CD4-positive, alpha-beta T cell treated with Interleukin-6 for 4 hours (primary cell): ENCODE results near the gene ARMC9.
A peak's percentile ranks its signal among the peaks of the same experiment; 100 is the strongest.
"Not testable (repeated sequence)": the region's sequence is repeated elsewhere in the genome, so short reads cannot be mapped to it uniquely, and the experiment has no call there.

ENCODE experiments used
- DNase-seq: peaks from one replicate; pipeline ENCODE4 v3.0.0-alpha.2; 2020; ENCODE audit warnings: mixed read lengths

Gene ARMC9

GRCh38 chr2:231290321-231291015 is 92.0 kb downstream of the ARMC9 start:
- DNase-seq = no peak

- DNase-seq = no peak
These were observed 94.2 kb downstream of the ARMC9 start for GRCh38 chr2:231292472-231293134.

DNA sequence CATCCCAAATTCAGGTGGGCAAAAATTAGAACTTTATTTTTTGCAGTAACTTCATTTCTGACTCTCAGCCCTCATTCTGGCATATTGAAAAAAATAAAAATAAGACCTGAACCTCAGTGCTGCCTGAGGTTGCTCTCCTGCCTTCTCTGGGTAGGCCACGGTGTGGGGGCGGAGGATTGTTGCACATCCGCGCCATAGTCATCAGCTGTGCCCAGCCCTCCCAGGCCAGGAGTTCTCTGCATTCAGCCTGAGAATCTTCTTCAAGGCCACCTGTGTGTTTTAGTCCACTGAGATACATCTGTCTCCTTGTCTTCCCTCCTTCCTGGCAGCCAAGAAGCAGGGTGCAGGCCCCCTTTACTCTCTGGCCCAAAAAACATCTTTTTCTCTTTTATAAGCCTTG is 94.7 kb downstream of the ARMC9 start:
- DNase-seq = no peak

DNA sequence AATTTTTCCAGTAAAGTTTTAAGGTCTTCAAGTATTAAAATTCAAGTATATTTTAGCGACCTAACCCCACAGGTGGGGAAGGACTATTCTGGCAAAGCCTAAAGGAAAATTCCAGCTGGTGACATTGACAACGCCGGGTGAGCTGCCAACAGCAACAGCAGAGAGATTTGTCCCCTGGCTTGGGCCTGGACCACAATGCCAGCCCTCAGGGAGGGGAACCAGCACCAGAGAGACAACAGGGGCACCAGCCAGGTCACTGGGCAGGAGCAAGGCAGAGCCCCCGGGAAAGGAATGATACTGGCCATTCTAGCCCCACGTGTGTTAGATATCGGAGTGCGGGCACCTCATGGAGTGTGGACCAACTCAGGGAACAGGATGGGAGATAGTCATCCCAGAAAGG is 95.7 kb downstream of the ARMC9 start:
- DNase-seq = no peak

DNA sequence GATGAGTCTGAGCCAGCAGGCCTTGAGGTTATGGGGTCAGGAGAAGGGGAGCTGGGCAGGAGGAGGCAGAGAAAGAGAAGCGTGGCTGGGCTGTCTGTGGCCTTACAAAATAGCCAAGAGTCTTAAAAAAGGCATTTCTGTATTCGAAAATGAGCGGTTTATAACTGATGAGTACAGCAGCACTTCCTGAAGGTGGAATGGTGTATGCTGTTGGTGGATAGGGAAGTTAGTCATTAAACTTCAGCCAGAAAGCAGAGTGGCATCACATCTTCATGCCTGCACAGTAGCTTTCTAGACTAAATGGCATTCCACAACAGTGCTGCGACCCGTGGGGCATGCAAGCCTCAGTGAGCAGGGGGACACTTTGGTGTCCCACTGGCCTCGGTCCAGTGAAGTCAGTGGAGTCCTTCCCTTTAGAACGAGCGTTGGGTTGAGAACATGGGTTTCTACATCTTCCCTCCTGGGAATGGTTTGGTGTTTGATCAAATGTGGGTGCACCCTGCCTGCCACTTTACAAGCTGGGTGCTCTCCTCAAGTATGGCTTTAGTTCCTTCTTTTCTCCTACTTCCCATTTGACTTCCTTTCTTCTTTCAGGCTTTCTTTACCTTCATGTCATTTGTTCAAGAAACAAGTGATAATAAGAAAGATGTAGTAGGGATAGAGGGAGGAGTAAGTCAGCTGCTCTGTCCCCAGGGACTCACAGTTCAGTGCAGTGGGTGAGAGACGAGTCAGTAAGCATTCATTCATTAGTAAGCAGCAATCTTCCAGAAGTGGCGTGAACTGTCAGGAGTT is 96.3 kb downstream of the ARMC9 start:
- DNase-seq = no peak

- no peak for DNase-seq
These were observed 96.9 kb downstream of the ARMC9 start for GRCh38 chr2:231295363-231295655.

DNA sequence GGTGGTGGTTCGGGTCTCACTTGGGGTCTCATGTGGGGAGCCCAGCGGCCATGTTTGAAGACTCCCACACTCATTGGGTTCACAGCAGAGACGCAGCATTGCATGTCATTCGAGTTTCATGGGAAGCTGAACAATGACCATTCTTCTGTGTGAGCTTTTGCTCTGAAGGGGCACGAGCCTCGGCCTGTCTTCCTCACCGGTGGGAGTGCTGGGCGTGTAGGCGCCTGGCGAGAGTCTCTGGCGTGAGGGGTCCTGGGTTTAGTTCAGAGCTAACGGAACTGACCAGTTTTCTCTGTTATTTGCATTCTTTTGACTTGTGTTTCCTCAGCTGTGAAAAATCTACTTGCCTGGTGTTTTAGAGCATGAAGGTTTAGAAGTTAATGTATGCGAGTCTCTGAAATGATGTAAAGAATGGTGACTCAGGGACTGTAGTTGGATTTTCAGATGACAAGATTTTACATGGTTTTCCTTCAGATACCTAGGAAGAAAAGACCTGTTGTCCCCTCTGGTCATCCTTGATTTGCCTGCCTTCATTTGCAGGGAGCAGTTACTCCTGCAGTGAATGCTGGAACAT is 98.1 kb downstream of the ARMC9 start:
- DNase-seq = no peak

DNA sequence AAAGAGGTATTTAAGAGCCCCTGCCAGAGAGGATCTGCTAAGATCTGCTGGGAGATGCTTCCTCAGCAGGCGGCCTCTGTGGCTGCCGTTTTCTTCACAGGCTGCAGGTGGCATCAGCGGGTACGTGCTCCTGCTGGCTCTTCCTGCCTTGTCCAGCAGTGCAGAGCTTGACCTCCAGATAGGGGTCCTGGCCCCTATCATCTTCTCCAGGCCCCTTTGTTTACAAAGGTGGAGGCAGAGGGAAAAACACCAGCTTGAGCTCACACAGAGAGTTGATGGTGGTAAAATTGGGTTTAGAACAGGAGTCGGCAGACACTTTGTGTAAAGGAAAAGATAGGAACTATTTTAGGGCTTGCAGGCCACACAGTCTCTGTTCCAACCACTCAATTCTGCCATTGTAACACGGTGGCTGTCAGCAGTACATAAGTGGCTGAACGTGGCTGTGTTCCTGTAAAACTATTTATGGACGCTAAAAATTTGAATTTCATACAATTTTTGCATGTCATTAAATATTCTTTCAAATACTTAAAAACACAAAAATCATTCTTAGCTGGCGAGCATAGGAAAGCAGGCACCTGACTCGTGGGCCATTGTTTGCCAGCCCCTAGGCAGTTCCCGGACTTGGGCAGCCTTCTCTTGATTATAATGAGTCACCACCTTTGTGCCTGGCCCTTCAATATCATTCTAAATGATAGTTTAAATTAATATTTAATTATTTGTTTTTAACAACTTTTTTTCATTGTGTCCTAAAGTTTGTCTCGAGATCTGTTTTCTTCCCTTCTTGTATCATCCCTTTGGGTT is 98.9 kb downstream of the ARMC9 start:
- peak; percentile 9 for DNase-seq

DNA sequence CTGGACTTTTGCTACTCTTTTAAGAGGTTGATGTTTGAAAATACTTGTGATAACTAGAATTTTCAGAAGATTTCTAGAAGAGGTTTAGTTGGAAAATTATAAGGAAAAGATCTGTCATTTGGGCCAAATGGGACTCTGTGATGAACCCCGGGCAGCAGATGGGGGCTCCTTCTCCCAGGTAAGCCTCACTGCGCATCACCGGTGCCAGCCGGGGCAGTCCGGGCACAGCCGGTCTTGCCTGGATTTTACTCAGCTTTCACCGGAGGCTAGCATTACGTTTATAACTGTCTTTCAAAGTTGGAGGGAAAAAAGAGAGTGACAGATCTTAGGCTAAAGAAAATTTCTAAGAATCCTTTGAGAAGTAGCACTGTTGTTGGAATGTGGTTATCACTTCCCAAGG is 99.7 kb downstream of the ARMC9 start:
- no peak for DNase-seq

GRCh38 chr2:231299267-231299666 is 100.8 kb downstream of the ARMC9 start:
- DNase-seq = no peak

DNA sequence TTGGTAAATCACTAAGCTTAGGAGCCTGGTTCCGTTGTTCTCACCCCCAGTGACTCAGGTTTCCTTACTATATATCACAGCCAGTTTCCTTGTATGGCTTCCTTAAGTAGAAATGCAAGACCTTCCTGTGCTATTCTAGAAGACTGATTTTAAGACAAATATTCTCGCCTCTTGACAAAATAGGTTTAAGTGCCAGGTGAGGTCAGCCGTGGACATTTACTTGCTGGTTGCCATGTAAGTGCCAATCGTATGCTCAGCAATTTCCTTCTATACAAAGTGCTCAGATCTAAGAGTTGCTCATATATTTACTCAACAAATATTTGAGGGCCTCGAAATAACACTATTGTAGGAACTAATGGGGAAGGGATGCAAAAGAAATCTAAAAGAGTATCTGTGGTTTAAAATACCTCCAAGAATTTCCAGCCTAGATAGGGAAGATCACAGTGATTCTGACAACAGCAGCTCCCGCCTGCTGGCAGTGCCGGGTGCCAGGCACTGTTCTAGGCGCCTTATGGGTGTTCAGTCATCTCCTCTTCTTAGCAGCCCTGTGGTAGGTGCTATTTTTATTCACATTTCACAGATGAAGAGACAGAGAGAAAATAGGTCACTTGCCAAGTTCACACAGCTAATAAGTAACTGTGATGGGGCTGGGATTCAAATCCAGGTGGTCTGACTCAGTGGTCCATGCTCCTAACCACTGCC is 101.7 kb downstream of the ARMC9 start:
- no peak for DNase-seq

DNA sequence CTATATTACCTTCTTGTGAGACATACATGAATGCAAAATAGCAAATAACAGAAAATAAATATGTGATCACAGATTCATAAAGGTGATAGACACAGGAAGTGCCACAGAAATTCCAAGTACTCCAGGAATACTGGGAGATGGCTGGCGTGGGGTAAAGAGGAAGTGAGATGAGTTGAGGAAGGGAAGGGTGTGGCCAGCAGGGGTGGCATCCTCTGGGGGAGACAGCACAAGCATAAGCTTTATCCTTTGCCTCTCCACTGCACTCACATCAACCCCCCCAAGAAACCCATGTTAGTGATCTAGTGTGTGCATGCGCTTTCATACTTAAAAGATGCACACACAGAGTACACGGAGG is 102.3 kb downstream of the ARMC9 start:
- no peak for DNase-seq

- DNase-seq = not testable (repeated sequence)
These were observed 105.8 kb downstream of the ARMC9 start for GRCh38 chr2:231304259-231304658.

DNA sequence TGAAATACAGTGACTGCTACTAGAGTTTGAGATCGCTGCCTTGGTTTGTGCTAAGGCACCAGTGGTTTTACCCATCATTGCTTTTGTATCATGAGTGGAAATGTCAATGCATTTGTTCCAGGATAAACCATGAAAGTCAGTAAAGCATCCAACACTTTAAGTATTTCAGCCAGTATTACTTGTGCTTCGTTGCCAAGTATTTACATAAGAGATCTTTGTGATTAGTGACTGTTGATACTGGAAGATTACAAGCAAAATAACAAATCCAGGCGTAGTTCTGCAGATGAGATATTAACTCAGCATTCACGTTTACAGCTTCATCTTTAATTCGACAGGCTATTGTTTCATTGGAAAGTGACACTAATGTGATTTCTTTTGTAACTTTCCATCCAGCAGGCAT is 106.8 kb downstream of the ARMC9 start:
- DNase-seq = no peak

DNA sequence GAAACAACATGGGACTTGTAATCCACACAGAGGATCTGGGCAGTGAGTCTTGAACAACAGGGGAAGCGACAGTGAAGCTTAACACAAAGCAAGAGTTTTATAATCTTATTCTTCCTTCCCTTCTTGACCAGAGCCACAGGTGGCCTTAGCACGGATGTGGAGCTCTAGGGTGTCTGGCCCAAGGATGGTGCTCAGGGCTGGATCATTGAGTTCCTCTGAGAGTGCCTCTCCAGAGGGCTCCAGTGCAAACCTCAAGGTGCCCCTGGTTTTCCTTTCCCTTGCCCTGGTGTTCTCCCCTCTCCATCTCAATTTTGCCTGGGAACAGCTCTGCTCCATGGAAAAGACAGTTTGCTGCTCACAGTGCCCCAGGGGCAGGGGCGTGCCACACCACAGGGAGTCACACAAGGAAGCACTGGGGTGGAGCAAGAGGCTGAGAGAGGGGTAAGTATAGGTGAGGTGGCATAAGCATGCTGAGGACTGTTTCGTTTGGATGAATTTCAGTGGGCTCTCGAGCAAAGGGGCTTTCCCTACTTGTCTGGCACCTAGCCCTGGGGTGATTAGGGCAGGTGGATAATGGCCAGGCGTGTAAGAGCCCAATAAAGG is 108.5 kb downstream of the ARMC9 start:
- no peak for DNase-seq

DNA sequence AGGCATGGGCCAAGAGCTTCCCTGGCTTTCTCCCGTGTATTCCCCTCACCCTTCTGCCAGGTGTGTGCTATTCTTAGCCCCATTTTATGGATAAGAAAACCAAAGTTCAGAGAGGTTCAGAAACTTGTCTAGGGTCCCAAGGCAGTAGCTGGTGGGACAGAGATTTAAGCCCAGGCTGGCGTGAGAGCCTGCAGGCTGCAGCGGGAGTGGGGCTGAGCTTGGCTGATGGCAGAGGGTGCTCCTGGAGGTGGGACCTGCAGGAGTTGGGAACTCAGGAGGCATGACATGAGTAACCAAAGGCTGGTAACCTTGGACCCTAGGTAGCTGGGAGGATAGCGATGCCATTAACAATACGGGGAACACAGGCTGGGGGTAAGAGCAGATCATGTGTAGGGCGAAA is 109.8 kb downstream of the ARMC9 start:
- no peak for DNase-seq

DNA sequence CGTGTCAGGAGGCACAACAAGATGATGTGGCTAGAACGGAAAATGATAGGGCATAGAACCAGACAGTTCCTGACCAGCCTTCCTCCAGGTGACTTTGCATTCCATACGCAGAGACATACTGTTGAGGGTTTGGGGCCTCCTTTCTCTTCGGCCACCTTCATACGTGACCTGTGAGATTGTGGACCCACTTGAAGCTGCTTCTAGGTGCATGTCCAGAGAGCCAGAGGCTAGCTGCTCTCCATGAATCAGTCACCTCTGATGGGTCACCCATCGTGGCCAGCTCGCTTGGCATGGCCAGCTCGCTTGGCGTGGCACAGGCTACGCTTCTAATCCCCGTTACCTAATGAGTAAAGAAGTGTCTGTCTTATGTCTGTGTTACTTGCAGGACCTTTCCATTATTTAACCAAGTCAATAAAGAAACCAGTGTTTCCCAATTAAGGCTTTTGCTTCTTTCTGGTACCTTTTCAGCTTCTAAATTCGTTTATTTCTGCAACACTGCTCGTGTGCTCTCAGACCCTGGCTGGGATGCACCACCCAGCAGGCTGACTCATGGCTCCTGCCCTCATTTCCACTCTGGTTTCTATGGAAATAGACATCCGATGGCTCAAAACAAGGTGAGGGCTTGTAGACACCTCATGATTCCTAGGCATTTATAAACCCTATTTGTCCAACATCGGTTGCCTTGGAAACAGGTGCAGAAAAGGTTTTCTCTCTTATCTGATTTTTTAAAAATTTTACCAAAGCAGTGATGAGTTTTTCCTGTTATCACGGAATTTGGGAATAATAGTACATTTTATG is 110.4 kb downstream of the ARMC9 start:
- DNase-seq = no peak

GRCh38 chr2:231312066-231312465 is 113.6 kb downstream of the ARMC9 start:
- no peak for DNase-seq

GRCh38 chr2:231315896-231316295 is 117.5 kb downstream of the ARMC9 start:
- DNase-seq = no peak

- DNase-seq = no peak
These were observed 119.1 kb downstream of the ARMC9 start for GRCh38 chr2:231317579-231317978.

DNA sequence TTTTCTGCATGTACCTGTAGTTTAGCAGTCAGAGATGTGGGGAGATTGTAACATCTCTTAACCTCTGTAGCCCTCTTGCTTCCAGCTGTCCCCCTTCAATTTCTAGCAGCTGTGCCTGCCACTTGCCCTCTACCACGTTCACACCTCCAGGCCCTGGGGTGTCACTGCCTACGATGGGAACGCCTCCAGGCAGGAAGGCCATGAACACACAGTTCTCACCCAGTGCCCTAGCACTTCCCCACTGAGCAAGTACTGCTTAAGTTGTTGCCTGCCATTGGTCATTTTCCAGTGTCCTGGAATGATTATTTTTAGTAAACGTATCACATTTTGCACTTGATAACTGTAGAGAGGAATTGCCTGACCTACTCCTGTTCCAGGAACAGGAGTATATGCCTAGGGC is 120.0 kb downstream of the ARMC9 start:
- DNase-seq = no peak
